Large intestine (tissue), 12 donors: Measurements from ENCODE around the gene ZNF784. TPM values are rescaled to one million over a fixed set of nuclear protein-coding genes. Genes with fewer than 3 reads are reported as not detected.

ENCODE experiments used
- DNase-seq, 2 donors: peaks; one replicate each; pipeline versions ENCODE4 v3.0.0 to v3.0.0-alpha.2; 2013
- H3K27ac ChIP-seq: one replicate; pipeline ENCODE4 v1.5.1; 2013; ENCODE audit warnings: low read length
- H3K27me3 ChIP-seq: 2 replicates; pipeline ENCODE4 v1.6.1; 2013; ENCODE audit warnings: low read length; ENCODE audit not compliant: control insufficient read depth, insufficient read depth
- H3K36me3 ChIP-seq: 2 replicates; pipeline ENCODE4 v1.6.1; 2013; ENCODE audit warnings: low read length; ENCODE audit not compliant: control insufficient read depth, insufficient read depth
- H3K4me1 ChIP-seq: one replicate; pipeline ENCODE4 v1.6.1; 2013; ENCODE audit warnings: low read length; ENCODE audit not compliant: control insufficient read depth, insufficient read depth
- H3K4me3 ChIP-seq: one replicate; pipeline ENCODE4 v1.5.1; 2013; ENCODE audit warnings: low read length
- H3K9me3 ChIP-seq: one replicate; pipeline ENCODE4 v1.6.1; 2013; ENCODE audit warnings: mild to moderate bottlenecking, low read depth, low read length, moderate library complexity; ENCODE audit not compliant: control insufficient read depth
- WGBS: methylation state at CpG from one replicate; pipeline ENCODE4 v1.1.5; 2013; ENCODE audit warnings: low lambda C conversion rate; ENCODE audit not compliant: insufficient coverage; 5-methylcytosine and 5-hydroxymethylcytosine counted together
- long read RNA-seq, 11 donors: transcript quantifications; one replicate each; lab custom pipeline, GENCODE V29; 2026
- polyA plus RNA-seq: library from polyadenylated mRNA; unstranded; fragments of 120-200 nt; gene quantifications from one replicate; pipeline ENCODE4 v1.2.1, GENCODE V29; 2013

ZNF784 gene
- 15.6 TPM for polyA plus RNA-seq
- long read RNA-seq, donor 1, partial matches to known transcripts: 0 of 4 reads
- long read RNA-seq, donor 1, other reads (novel, unspliced or antisense): 0 of 4 reads
- long read RNA-seq, donor 2, partial matches to known transcripts: 0 of 1 reads
- long read RNA-seq, donor 2, other reads (novel, unspliced or antisense): 0 of 1 reads
- long read RNA-seq, donor 3, transcript ZNF784-201 (2 exons, 2,021 nt): major isoform, 12 of 13 reads
- long read RNA-seq, donor 3, partial matches to known transcripts: 0 of 13 reads
- long read RNA-seq, donor 3, other reads (novel, unspliced or antisense): 0 of 13 reads
- long read RNA-seq, donor 4, partial matches to known transcripts: 0 of 2 reads
- long read RNA-seq, donor 4, other reads (novel, unspliced or antisense): 0 of 2 reads
- long read RNA-seq, donor 5, partial matches to known transcripts: 0 of 3 reads
- long read RNA-seq, donor 5, other reads (novel, unspliced or antisense): 0 of 3 reads
- long read RNA-seq, donor 6, transcript ZNF784-201 (2 exons, 2,021 nt): major isoform, 6 of 6 reads
- long read RNA-seq, donor 6, partial matches to known transcripts: 0 of 6 reads
- long read RNA-seq, donor 6, other reads (novel, unspliced or antisense): 0 of 6 reads
- long read RNA-seq, donor 7: 0 reads
- long read RNA-seq, donor 8, partial matches to known transcripts: 0 of 3 reads
- long read RNA-seq, donor 8, other reads (novel, unspliced or antisense): 0 of 3 reads
- long read RNA-seq, donor 9, transcript ZNF784-201 (2 exons, 2,021 nt): major isoform, 5 of 5 reads
- long read RNA-seq, donor 9, partial matches to known transcripts: 0 of 5 reads
- long read RNA-seq, donor 9, other reads (novel, unspliced or antisense): 0 of 5 reads
- long read RNA-seq, donor 10, transcript ZNF784-201 (2 exons, 2,021 nt): major isoform, 5 of 5 reads
- long read RNA-seq, donor 10, partial matches to known transcripts: 0 of 5 reads
- long read RNA-seq, donor 10, other reads (novel, unspliced or antisense): 0 of 5 reads
- long read RNA-seq, donor 11: 0 reads

GRCh38 chr19:55624109-55625003, at the start of gene ZNF784:
ZNF784 (minus strand) TSS chr19:55624566; CDS start chr19:55624561, 5 bp downstream.
- H3K27ac ChIP-seq: peak within 1 kb of the TSS; percentile 96
- H3K36me3 ChIP-seq: peaks cover 18% of the 10 kb centered on the region
- no peaks in the 10 kb centered on the region for H3K27me3 ChIP-seq
- DNase-seq: peak; percentile 93 to 95
- peaks cover 14% of the 10 kb centered on the region for H3K4me1 ChIP-seq
- peak within 1 kb of the TSS; percentile 75 for H3K4me3 ChIP-seq
- WGBS: no CpG with 5 or more reads among the region's 56 CpGs
- H3K9me3 ChIP-seq: no peaks in the 10 kb centered on the region

GRCh38 chr19:55673889-55674288, 49.5 kb upstream of the ZNF784 start:
- Histone ChIP-seq H3K27ac (no peak overlapping the region), H3K4me3 (no peak overlapping the region), H3K27me3 (no peaks in the 10 kb centered on the region), H3K36me3 (peaks cover 53% of the 10 kb centered on the region), H3K9me3 (no peaks in the 10 kb centered on the region), H3K4me1 (peaks cover 22% of the 10 kb centered on the region)
- no CpG with 5 or more reads among the region's 15 CpGs for WGBS
- no peak for DNase-seq

- Histone ChIP-seq H3K27ac (no peak overlapping the region), H3K9me3 (no peaks in the 10 kb centered on the region), H3K36me3 (peaks cover 53% of the 10 kb centered on the region), H3K4me1 (peaks cover 26% of the 10 kb centered on the region), H3K4me3 (no peak overlapping the region), H3K27me3 (no peaks in the 10 kb centered on the region)
- 83% methylated on average over 1 of the region's 9 CpGs for WGBS
- no peak for DNase-seq
These were observed 49.1 kb upstream of the ZNF784 start for GRCh38 chr19:55673465-55673864.

- Histone ChIP-seq H3K9me3 (no peaks in the 10 kb centered on the region), H3K4me3 (no peak overlapping the region), H3K27ac (no peak overlapping the region), H3K36me3 (peaks cover 53% of the 10 kb centered on the region), H3K4me1 (peaks cover 23% of the 10 kb centered on the region), H3K27me3 (no peaks in the 10 kb centered on the region)
- DNase-seq: no peak
- WGBS: 100% methylated on average over 1 of the region's 5 CpGs
These were observed 48.1 kb upstream of the ZNF784 start for GRCh38 chr19:55672418-55672817.

- no peak for DNase-seq
- Histone ChIP-seq H3K9me3 (no peaks in the 10 kb centered on the region), H3K27ac (no peak overlapping the region), H3K36me3 (peaks cover 65% of the 10 kb centered on the region), H3K4me3 (no peak overlapping the region), H3K4me1 (peaks cover 19% of the 10 kb centered on the region), H3K27me3 (no peaks in the 10 kb centered on the region)
- WGBS: no CpG with 5 or more reads among the region's 2 CpGs
These were observed 46.6 kb upstream of the ZNF784 start for GRCh38 chr19:55671054-55671378.

GRCh38 chr19:55670280-55671053, 46.1 kb upstream of the ZNF784 start:
- H3K4me1 ChIP-seq: peaks cover 19% of the 10 kb centered on the region
- H3K4me3 ChIP-seq: no peak overlapping the region
- H3K9me3 ChIP-seq: no peaks in the 10 kb centered on the region
- peak in 1 of 2 donors; percentile 42 for DNase-seq
- H3K27ac ChIP-seq: no peak overlapping the region
- H3K36me3 ChIP-seq: peaks cover 69% of the 10 kb centered on the region
- WGBS: no CpG with 5 or more reads among the region's 23 CpGs
- no peaks in the 10 kb centered on the region for H3K27me3 ChIP-seq

GRCh38 chr19:55669418-55670279, 45.3 kb upstream of the ZNF784 start:
- Histone ChIP-seq H3K4me3 (no peak overlapping the region), H3K36me3 (peaks cover 72% of the 10 kb centered on the region), H3K27ac (no peak overlapping the region), H3K9me3 (no peaks in the 10 kb centered on the region), H3K4me1 (peaks cover 19% of the 10 kb centered on the region), H3K27me3 (no peaks in the 10 kb centered on the region)
- DNase-seq: no peak
- 97% methylated on average over 6 of the region's 43 CpGs for WGBS

- no peak for DNase-seq
- Histone ChIP-seq H3K4me1 (peaks cover 19% of the 10 kb centered on the region), H3K27ac (peak overlapping the region; percentile 46), H3K4me3 (no peak overlapping the region), H3K9me3 (no peaks in the 10 kb centered on the region), H3K27me3 (no peaks in the 10 kb centered on the region), H3K36me3 (peaks cover 77% of the 10 kb centered on the region)
- no CpG with 5 or more reads among the region's 30 CpGs for WGBS
These were observed 44.4 kb upstream of the ZNF784 start for GRCh38 chr19:55668603-55669348.
